WTC11 (cell line): Measurements from ENCODE around the gene WDR46. TPM values are rescaled to one million over a fixed set of nuclear protein-coding genes. Genes with fewer than 3 reads are reported as not detected.
A peak's percentile ranks its signal among the peaks of the same experiment; 100 is the strongest.

ENCODE experiments used
- ATAC-seq: fragments of 200-7000 bp; cut with Tn5 transposase; 2 replicates; pipeline ENCODE4 v1.10.0; 2021; ENCODE audit warnings: mild to moderate bottlenecking, moderate library complexity
- CTCF ChIA-PET: fragments of 300-600 bp; sonication (Branson Sonifier 250); formaldehyde crosslinking; loops from one replicate; lab custom pipeline; 2021; ENCODE audit warnings: antibody characterized with exemption; lab: Charles Lee
- POLR2A ChIA-PET: fragments of 350-600 bp; sonication (Branson Sonifier 250); formaldehyde crosslinking; loops from one replicate; lab custom pipeline; 2021; ENCODE audit warnings: antibody characterized with exemption; lab: Charles Lee
- DNase-seq: peaks from one replicate; pipeline ENCODE4 v3.0.0; 2021; ENCODE audit warnings: low spot score
- H3K27ac Mint-ChIP-seq: 2 replicates; pipeline ENCODE4 v1.8.0; 2021; ENCODE audit warnings: mixed read lengths
- H3K27me3 Mint-ChIP-seq: 2 replicates; pipeline ENCODE4 v1.8.0; 2021; ENCODE audit warnings: low read depth, mild to moderate bottlenecking, moderate library complexity, mixed read lengths
- H3K36me3 Mint-ChIP-seq: 2 replicates; pipeline ENCODE4 v1.8.0; 2021; ENCODE audit warnings: mixed read lengths
- H3K4me1 Mint-ChIP-seq: 2 replicates; pipeline ENCODE4 v1.8.0; 2022; ENCODE audit warnings: mixed read lengths
- H3K4me3 Mint-ChIP-seq: 2 replicates; pipeline ENCODE4 v1.8.0; 2021; ENCODE audit warnings: mild to moderate bottlenecking, moderate library complexity, mixed read lengths
- H3K9me3 Mint-ChIP-seq: 2 replicates; pipeline ENCODE4 v1.8.0; 2021; ENCODE audit warnings: mixed read lengths
- FOXJ3 ChIP-seq: sonication (generic); formaldehyde crosslinking; IDR thresholded peaks from 2 replicates; pipeline ENCODE4 v1.9.0; 2021; ENCODE audit warnings: missing genetic modification reagents, mild to moderate bottlenecking, borderline replicate concordance
- FOXP1 ChIP-seq: sonication (generic); formaldehyde crosslinking; IDR thresholded peaks from 2 replicates; pipeline ENCODE4 v1.8.0; 2022; ENCODE audit warnings: missing genetic modification reagents, mild to moderate bottlenecking, moderate library complexity, borderline replicate concordance
- KAT7 ChIP-seq: sonication (generic); formaldehyde crosslinking; IDR thresholded peaks from 2 replicates; pipeline ENCODE4 v1.8.1; 2023; ENCODE audit warnings: missing genetic modification reagents, mild to moderate bottlenecking, borderline replicate concordance
- NFYB ChIP-seq: sonication (generic); formaldehyde crosslinking; conservative IDR thresholded peaks from 2 replicates; pipeline ENCODE4 v1.8.0; 2022; ENCODE audit warnings: low read depth, missing genetic modification reagents
- PRRX2 ChIP-seq: fragments of 250-450 bp; sonication (Bioruptor Pico); IDR thresholded peaks from 2 replicates; pipeline ENCODE4 v1.8.0; 2021; ENCODE audit warnings: mild to moderate bottlenecking
- SOX15 ChIP-seq: fragments of 250-450 bp; sonication (Bioruptor Pico); IDR thresholded peaks from 2 replicates; pipeline ENCODE4 v1.9.0; 2021; ENCODE audit warnings: mild to moderate bottlenecking
- SP1 ChIP-seq: sonication (generic); formaldehyde crosslinking; conservative IDR thresholded peaks from 2 replicates; pipeline ENCODE4 v1.8.1; 2022; ENCODE audit warnings: missing genetic modification reagents
- ZNF232 ChIP-seq: sonication (generic); formaldehyde crosslinking; IDR thresholded peaks from 2 replicates; pipeline ENCODE4 v1.8.0; 2022; ENCODE audit warnings: mild to moderate bottlenecking, missing genetic modification reagents
- ZNF263 ChIP-seq: sonication (generic); formaldehyde crosslinking; IDR thresholded peaks from 2 replicates; pipeline ENCODE4 v1.8.1; 2022; ENCODE audit warnings: low read depth, mild to moderate bottlenecking, moderate library complexity, missing genetic modification reagents
- total RNA-seq: library from RNA; stranded (reverse); gene quantifications from 3 replicates; pipeline ENCODE4 v1.2.3, GENCODE V29; 2021
- TF ChIP-seq, protein P1 (sequence below): sonication (generic); formaldehyde crosslinking; IDR thresholded peaks from 2 replicates; pipeline ENCODE4 v1.8.0; 2022; ENCODE audit warnings: mild to moderate bottlenecking, missing genetic modification reagents
- TF ChIP-seq, protein P2 (sequence below): sonication (generic); formaldehyde crosslinking; IDR thresholded peaks from 2 replicates; pipeline ENCODE4 v1.8.1; 2022; ENCODE audit warnings: mild to moderate bottlenecking, missing genetic modification reagents, moderate library complexity, borderline replicate concordance
- TF ChIP-seq, protein P3 (sequence below): fragments of 250-450 bp; sonication (Bioruptor Pico); IDR thresholded peaks from 2 replicates; pipeline ENCODE4 v1.9.0; 2021; ENCODE audit warnings: mild to moderate bottlenecking, borderline replicate concordance
- TF ChIP-seq, protein P4 (sequence below): sonication (generic); formaldehyde crosslinking; IDR thresholded peaks from 2 replicates; pipeline ENCODE4 v1.8.1; 2023; ENCODE audit warnings: mild to moderate bottlenecking, moderate library complexity, missing genetic modification reagents
- TF ChIP-seq, protein P5 (sequence below): sonication (generic); formaldehyde crosslinking; IDR thresholded peaks from 2 replicates; pipeline ENCODE4 v1.8.0; 2023; ENCODE audit warnings: missing genetic modification reagents, mild to moderate bottlenecking, borderline replicate concordance
- TF ChIP-seq, protein P6 (sequence below): sonication (generic); formaldehyde crosslinking; IDR thresholded peaks from 2 replicates; pipeline ENCODE4 v1.8.1; 2023; ENCODE audit warnings: mild to moderate bottlenecking, missing genetic modification reagents

WDR46 gene
- total RNA-seq, 1 experiment from 2014 or later = 94.5 TPM

DNA sequence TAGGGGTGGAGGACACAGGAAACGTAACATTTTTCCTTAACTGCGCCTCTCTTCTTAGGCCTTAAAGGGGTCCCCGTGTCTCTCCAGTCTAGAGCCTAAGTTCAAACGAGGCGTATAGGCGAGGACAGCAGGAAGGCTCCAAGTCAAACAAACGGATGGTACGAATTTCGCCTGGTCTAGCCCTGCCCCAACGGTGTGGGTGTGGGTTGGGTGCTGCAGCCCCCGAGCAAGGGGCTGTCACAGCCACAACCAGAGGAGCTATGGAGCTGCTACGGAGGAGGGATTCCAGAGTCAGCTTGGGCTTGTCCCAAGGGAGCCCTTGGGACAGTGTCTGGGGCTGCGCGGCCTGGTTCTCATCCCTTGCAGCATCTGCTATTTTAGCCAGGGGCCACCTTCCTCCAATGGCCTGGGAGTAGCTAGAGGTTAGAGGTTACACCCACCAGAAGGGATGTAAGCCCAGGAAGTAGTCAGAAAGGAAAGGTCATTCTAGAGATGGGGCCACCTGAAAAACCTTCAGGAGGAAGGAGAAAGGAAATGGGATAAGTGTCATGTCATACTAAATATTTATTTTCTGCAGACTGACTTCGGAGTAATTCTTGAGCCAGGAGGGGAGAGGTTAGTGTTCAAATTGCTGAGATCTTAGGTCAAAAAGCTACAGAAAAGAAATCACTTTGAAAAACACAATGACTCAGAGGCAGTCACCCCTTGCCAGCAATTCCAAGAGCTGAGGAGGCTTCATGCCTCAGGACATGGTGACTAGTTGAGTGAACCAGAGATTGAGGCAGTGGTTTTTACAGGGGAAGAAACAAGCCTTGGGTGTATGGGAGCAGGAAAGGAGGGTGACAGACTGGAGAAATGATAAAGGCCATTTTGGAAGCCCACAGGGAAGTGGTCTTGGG lies 39.1 kb downstream of the WDR46 start:
- Mint-ChIP-seq H3K9me3 (no peaks in the 10 kb centered on the region), H3K4me3 (peak overlapping the region; percentile 86), H3K4me1 (peaks cover 18% of the 10 kb centered on the region), H3K36me3 (peaks cover 15% of the 10 kb centered on the region), H3K27ac (peak overlapping the region; percentile 87), H3K27me3 (peaks cover 26% of the 10 kb centered on the region)
- ATAC-seq (no peak; the same call in none of the 2 replicates), DNase-seq (no peak)
- TF ChIP-seq ZNF263 (no peak), KAT7 (CRISPR knock-in tag) (no peak), PRRX2 (no peak)
- TF ChIP-seq, protein P1, sequence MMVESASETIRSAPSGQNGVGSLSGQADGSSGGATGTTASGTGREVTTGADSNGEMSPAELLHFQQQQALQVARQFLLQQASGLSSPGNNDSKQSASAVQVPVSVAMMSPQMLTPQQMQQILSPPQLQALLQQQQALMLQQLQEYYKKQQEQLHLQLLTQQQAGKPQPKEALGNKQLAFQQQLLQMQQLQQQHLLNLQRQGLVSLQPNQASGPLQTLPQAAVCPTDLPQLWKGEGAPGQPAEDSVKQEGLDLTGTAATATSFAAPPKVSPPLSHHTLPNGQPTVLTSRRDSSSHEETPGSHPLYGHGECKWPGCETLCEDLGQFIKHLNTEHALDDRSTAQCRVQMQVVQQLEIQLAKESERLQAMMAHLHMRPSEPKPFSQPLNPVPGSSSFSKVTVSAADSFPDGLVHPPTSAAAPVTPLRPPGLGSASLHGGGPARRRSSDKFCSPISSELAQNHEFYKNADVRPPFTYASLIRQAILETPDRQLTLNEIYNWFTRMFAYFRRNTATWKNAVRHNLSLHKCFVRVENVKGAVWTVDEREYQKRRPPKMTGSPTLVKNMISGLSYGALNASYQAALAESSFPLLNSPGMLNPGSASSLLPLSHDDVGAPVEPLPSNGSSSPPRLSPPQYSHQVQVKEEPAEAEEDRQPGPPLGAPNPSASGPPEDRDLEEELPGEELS = no peak
- TF ChIP-seq, protein P2, sequence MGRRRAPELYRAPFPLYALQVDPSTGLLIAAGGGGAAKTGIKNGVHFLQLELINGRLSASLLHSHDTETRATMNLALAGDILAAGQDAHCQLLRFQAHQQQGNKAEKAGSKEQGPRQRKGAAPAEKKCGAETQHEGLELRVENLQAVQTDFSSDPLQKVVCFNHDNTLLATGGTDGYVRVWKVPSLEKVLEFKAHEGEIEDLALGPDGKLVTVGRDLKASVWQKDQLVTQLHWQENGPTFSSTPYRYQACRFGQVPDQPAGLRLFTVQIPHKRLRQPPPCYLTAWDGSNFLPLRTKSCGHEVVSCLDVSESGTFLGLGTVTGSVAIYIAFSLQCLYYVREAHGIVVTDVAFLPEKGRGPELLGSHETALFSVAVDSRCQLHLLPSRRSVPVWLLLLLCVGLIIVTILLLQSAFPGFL (CRISPR knock-in tag) = no peak
- TF ChIP-seq, protein P3, sequence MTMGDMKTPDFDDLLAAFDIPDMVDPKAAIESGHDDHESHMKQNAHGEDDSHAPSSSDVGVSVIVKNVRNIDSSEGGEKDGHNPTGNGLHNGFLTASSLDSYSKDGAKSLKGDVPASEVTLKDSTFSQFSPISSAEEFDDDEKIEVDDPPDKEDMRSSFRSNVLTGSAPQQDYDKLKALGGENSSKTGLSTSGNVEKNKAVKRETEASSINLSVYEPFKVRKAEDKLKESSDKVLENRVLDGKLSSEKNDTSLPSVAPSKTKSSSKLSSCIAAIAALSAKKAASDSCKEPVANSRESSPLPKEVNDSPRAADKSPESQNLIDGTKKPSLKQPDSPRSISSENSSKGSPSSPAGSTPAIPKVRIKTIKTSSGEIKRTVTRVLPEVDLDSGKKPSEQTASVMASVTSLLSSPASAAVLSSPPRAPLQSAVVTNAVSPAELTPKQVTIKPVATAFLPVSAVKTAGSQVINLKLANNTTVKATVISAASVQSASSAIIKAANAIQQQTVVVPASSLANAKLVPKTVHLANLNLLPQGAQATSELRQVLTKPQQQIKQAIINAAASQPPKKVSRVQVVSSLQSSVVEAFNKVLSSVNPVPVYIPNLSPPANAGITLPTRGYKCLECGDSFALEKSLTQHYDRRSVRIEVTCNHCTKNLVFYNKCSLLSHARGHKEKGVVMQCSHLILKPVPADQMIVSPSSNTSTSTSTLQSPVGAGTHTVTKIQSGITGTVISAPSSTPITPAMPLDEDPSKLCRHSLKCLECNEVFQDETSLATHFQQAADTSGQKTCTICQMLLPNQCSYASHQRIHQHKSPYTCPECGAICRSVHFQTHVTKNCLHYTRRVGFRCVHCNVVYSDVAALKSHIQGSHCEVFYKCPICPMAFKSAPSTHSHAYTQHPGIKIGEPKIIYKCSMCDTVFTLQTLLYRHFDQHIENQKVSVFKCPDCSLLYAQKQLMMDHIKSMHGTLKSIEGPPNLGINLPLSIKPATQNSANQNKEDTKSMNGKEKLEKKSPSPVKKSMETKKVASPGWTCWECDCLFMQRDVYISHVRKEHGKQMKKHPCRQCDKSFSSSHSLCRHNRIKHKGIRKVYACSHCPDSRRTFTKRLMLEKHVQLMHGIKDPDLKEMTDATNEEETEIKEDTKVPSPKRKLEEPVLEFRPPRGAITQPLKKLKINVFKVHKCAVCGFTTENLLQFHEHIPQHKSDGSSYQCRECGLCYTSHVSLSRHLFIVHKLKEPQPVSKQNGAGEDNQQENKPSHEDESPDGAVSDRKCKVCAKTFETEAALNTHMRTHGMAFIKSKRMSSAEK (CRISPR knock-in tag) = no peak
- ChIA-PET CTCF (interaction anchor here (1.0 to 5.2 kb wide), 21 partner anchors 10 to 266 kb away, joined by 3 to 83 read pairs (median 10); partner anchors contain the start of genes B3GALT4, HSD17B8, PFDN6 and RGL2), POLR2A (interaction anchor here (0.5 to 2.0 kb wide), 8 partner anchors 22 to 279 kb away, joined by 3 to 11 read pairs (median 4); partner anchors contain the start of genes B3GALT4, RPS18, RXRB and SLC39A7)

DNA sequence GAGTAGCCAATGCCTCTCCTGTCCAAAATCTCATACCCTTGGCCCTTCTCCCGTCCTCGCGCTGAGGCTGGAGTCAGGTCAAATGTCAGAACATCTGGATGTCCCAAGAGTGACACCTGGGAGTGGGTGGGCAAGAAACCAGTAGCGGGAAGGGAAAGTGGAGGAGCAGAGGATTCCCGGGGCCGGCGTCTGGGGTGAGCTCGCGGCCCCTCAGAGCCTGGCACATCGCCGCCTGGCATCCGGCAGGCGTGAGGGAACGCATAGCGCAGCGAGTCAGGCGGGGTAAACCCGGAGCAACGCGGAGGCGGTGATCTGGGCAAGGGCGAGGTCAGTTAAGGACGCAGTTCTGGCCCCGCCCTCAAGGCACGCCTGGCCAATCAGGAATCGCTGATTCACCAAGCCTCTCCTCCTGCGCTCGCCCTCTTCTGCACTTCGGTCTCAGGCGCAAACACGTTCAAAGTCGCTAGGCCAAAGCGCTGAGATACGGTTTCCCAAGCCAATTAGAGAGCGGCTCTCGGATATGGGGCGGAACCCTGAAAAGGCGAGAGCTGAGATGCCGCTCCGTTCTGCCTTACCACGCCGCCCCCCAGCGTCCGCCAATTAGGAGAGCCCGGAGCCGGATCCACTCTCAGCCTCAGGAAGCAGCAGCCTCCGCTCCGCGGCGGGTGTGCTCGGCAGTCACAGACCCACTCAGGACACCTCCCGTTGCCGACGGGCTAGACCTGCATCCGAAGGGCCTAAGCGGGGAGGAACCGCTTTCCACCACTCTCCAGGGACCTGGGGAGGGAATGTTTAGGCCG lies 39.9 kb downstream of the WDR46 start:
- peak; percentile 97 for DNase-seq
- ATAC-seq = peak; percentile 95
- Mint-ChIP-seq H3K27me3 (peaks cover 26% of the 10 kb centered on the region), H3K9me3 (no peaks in the 10 kb centered on the region), H3K36me3 (peaks cover 15% of the 10 kb centered on the region), H3K4me1 (peaks cover 18% of the 10 kb centered on the region), H3K4me3 (peak overlapping the region; percentile 86), H3K27ac (peak overlapping the region; percentile 87)
- ChIA-PET POLR2A (interaction anchor here (0.5 to 2.0 kb wide), 9 partner anchors 22 to 278 kb away, joined by 3 to 11 read pairs (median 4); partner anchors contain the start of genes B3GALT4, RPS18, RXRB and SLC39A7), CTCF (interaction anchor here (1.0 to 5.2 kb wide), 40 partner anchors 10 to 294 kb away, joined by 3 to 83 read pairs (median 7); partner anchors contain the start of genes B3GALT4, COL11A2, HSD17B8 and PFDN6)
- TF ChIP-seq ZNF232 (CRISPR knock-in tag) (0 out of 2 replicates have a peak, but pooled peaks have one; percentile 39), SOX15 (CRISPR knock-in tag) (no peak), SP1 (CRISPR knock-in tag) (peak; percentile 93), FOXJ3 (CRISPR knock-in tag) (no peak), FOXP1 (CRISPR knock-in tag) (peak; percentile 42; the same call in 1 of the 2 replicates), NFYB (CRISPR knock-in tag) (peak; percentile 77)
- TF ChIP-seq, protein P4, sequence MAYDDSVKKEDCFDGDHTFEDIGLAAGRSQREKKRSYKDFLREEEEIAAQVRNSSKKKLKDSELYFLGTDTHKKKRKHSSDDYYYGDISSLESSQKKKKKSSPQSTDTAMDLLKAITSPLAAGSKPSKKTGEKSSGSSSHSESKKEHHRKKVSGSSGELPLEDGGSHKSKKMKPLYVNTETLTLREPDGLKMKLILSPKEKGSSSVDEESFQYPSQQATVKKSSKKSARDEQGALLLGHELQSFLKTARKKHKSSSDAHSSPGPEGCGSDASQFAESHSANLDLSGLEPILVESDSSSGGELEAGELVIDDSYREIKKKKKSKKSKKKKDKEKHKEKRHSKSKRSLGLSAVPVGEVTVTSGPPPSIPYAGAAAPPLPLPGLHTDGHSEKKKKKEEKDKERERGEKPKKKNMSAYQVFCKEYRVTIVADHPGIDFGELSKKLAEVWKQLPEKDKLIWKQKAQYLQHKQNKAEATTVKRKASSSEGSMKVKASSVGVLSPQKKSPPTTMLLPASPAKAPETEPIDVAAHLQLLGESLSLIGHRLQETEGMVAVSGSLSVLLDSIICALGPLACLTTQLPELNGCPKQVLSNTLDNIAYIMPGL (CRISPR knock-in tag) = peak; percentile 22; the same call in 1 of the 2 replicates
- TF ChIP-seq, protein P5, sequence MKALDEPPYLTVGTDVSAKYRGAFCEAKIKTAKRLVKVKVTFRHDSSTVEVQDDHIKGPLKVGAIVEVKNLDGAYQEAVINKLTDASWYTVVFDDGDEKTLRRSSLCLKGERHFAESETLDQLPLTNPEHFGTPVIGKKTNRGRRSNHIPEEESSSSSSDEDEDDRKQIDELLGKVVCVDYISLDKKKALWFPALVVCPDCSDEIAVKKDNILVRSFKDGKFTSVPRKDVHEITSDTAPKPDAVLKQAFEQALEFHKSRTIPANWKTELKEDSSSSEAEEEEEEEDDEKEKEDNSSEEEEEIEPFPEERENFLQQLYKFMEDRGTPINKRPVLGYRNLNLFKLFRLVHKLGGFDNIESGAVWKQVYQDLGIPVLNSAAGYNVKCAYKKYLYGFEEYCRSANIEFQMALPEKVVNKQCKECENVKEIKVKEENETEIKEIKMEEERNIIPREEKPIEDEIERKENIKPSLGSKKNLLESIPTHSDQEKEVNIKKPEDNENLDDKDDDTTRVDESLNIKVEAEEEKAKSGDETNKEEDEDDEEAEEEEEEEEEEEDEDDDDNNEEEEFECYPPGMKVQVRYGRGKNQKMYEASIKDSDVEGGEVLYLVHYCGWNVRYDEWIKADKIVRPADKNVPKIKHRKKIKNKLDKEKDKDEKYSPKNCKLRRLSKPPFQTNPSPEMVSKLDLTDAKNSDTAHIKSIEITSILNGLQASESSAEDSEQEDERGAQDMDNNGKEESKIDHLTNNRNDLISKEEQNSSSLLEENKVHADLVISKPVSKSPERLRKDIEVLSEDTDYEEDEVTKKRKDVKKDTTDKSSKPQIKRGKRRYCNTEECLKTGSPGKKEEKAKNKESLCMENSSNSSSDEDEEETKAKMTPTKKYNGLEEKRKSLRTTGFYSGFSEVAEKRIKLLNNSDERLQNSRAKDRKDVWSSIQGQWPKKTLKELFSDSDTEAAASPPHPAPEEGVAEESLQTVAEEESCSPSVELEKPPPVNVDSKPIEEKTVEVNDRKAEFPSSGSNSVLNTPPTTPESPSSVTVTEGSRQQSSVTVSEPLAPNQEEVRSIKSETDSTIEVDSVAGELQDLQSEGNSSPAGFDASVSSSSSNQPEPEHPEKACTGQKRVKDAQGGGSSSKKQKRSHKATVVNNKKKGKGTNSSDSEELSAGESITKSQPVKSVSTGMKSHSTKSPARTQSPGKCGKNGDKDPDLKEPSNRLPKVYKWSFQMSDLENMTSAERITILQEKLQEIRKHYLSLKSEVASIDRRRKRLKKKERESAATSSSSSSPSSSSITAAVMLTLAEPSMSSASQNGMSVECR (CRISPR knock-in tag) = 0 out of 2 replicates have a peak, but pooled peaks have one; percentile 42
- TF ChIP-seq, protein P6, sequence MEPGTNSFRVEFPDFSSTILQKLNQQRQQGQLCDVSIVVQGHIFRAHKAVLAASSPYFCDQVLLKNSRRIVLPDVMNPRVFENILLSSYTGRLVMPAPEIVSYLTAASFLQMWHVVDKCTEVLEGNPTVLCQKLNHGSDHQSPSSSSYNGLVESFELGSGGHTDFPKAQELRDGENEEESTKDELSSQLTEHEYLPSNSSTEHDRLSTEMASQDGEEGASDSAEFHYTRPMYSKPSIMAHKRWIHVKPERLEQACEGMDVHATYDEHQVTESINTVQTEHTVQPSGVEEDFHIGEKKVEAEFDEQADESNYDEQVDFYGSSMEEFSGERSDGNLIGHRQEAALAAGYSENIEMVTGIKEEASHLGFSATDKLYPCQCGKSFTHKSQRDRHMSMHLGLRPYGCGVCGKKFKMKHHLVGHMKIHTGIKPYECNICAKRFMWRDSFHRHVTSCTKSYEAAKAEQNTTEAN = no peak
